ENCODE data around the gene KRTAP2-4.
"Not testable (repeated sequence)": the region's sequence is repeated elsewhere in the genome, so short reads cannot be mapped to it uniquely, and the experiment has no call there.

The KRTAP2-4 gene

DNA sequence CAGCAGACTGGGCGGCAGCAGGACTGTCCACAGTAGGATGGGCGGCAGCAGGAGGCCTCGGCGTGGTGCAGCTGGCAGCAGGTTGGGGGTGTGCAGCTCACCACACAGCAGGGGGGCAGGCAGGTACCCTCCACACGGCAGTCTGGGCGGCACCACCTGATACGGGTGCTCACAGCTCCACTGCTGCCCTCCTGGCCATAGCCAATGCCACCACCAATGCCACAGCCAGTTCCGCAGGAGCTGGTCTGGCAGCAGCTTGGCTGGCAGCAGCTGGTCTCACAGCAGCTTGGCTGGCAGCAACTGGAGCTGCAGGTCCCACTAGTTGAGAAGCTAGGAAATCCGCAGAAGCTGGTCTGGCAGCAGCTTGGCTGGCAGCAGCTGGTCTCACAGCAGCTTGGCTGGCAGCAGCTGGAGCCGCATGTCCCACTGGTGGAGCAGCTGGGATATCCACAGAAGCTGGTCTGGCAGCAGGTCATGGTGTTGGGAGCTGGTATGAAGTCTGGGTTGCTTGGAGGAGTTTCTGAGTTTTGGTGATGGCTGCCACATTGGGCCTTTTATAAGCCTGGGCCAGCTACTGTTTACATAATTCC lies 31.2 kb downstream of the KRTAP2-4 start, which contains the start of gene KRTAP1-3:
Gene KRTAP1-3 (minus strand): TSS at position 529 of the 590 bp plus-strand sequence. CDS start 53 bp downstream, at position 476.
- DNase-seq: not testable (repeated sequence)

- DNase-seq: no peak
Measured at GRCh38 chr17:41029633-41030245, 35.9 kb downstream of the KRTAP2-4 start, which contains the start of gene KRTAP1-4. TSS of gene KRTAP1-4 (minus strand) at chr17:41030195. CDS start at chr17:41030078, 117 bp downstream.

DNA sequence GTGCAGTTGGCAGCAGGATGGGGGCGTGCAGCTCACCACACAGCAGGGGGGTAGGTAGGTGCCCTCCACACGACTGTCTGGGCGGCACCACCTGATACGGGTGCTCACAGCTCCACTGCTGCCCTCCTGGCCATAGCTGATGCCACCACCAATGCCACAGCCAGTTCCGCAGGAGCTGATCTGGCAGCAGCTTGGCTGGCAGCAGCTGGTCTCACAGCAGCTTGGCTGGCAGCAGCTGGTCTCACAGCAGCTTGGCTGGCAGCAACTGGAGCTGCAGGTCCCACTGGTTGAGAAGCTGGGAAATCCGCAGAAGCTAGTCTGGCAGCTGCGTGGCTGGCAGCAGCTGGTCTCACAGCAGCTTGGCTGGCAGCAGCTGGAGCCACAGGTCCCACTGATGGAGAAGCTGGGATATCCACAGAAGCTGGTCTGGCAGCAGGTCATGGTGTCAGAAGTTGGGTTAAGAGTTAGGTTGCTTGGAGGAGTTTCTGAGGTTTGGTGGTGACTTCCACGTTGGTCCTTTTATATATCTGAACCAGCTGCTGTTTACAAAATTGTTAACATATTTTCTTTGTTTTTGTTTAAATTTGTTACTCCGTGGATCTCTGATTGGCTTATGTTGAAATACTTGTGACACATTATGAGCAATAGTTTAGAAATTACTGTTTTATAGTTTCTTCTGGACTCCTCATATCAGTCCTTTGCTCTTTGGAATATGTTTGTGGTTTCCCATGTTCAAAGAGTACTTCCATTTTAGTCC lies 38.8 kb downstream of the KRTAP2-4 start, which contains the start of gene KRTAP1-5:
Gene KRTAP1-5 (minus strand): TSS at position 494 of the 757 bp plus-strand sequence. CDS start 53 bp downstream, at position 441.
- no peak for DNase-seq

DNA sequence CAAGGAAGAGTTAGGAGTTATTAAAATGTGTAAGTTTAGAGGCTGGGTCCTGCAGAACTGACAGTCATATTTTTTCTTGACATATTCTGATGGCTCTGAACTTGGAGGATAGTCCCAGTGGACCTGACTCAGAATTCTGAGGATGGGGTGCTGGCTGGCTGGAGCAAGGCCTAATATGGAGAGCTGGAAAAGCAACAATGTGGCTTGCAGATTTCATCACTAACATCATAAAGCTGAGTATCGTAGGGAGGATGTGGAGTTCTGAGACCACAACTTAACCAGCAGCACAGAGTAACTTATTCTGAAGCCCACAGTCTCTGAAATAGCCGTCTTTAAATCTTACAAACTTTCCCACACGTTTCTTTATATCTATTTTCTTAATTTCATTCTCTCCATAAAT lies 41.0 kb downstream of the KRTAP2-4 start:
- DNase-seq: no peak

DNA sequence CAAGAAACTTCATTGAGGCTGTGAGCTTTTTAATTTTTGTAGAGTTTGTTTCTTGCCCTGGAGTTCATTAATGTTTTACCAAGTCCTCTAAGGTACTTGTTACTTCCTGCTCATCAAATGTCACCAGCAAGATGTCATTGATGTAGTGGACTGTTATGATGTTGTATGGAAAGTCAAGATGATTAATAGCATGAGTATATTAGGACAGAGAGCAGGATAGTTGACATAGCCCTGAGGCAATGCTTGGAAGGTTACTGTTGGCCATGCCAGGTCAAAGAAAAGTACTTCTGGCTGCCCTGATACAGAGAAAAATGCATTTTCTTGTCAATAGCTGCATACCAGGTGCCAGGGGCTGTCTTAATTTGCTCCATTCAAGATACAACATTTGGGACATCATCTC lies 45.3 kb downstream of the KRTAP2-4 start:
- DNase-seq: no peak

GRCh38 chr17:41019415-41019814 lies 46.3 kb downstream of the KRTAP2-4 start:
- no peak for DNase-seq

- no peak for DNase-seq
Measured at GRCh38 chr17:41018541-41018940, 47.1 kb downstream of the KRTAP2-4 start.

DNA sequence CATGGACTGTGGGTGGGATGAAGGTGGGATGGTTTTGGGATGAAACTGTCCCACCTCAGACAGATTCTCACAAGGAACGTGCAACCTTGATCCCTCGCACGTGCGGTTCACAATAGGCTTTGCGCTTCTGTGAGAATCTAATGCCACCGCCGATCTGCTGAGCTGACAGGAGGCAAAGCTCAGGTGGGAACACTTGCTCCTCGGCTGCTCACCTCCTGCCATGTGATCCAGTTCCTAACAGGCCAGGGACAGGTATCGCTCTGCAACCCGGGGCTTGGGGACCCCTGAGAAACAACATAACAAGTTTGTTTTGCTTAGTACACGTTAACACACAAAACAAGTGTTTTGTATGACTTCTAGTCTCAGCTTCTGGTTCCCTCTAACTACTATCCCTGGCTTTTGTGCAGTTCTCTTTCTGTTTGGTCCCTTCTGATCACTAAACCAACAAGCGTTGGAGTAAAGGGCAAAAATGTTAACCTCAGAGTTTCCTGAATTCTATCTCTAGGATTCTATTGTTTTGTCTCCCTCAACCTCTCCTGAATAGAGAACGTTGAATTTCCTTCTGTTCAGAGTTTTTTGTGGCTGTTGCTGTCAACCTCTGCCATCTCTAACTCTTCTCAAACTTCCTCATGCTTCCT lies 49.0 kb downstream of the KRTAP2-4 start:
- DNase-seq: no peak

DNA sequence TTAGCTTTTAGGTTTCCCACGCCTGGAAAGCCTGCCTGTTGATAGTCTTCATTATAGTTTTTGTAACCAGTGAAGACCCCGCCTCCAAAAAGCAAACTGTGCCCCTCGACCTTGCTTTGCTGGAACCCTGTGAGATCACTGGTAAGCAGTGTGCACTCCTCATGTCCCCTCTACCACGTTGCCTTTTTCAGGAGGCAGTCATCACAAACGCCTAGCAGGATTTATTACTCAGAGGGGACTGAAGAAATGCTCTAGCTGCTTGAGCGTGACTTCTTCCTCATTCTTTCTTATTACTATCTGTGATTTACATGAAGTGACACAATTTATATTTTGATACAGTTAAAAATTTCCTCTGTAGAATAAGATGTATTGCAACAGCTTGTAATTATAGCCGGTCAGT lies 50.2 kb downstream of the KRTAP2-4 start:
- no peak for DNase-seq
